NB4 (cell line): ENCODE data around the gene MOSMO.

Experiments
- CTCF ChIP-seq: IDR thresholded peaks from one replicate; pipeline ENCODE4 v1.5.1; 2012; ENCODE audit warnings: low read depth, low read length
- MAX ChIP-seq: IDR thresholded peaks from 2 replicates; pipeline ENCODE4 v1.6.1; 2011; ENCODE audit warnings: low read depth, low read length
- MYC ChIP-seq: IDR thresholded peaks from 2 replicates; pipeline ENCODE4 v1.6.1; 2011; ENCODE audit warnings: low read depth, low read length
- POLR2A ChIP-seq: IDR thresholded peaks from 2 replicates; pipeline ENCODE4 v1.6.1; 2011; ENCODE audit warnings: mild to moderate bottlenecking; ENCODE audit not compliant: insufficient read length; ENCODE audit errors: extremely low read depth

DNA sequence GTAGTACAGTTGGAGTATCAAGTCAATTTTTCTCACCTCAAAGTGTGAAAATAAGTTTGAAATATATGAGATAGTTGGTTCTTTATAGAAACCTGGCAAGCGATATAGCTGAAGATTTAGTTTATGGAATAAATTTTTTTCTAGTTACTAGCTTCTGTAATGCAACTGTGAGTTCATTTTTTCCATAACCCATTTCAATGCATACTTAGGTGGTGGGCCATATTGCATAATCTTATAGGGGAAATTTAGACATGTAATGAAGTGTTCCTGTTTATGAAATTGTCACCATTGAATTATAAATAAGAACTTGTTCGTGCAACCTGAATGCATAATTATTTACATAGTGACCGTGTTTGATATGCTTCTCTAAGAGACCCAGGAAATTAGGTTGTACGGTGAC, 9.0 kb downstream of the MOSMO start:
- TF ChIP-seq CTCF: no peak
- TF ChIP-seq POLR2A: no peak
- no peak for TF ChIP-seq MAX
- TF ChIP-seq MYC: no peak
